ENCODE results near the gene RYR1.

GRCh38 chr19:38485541-38486285, 52.2 kb downstream of the RYR1 start:
- TF ChIP-seq CTCF (IDR thresholded peaks at IDR 0.05; ENCODE audit: poor library complexity): no peak
- no peak for TF ChIP-seq EZH2 (IDR thresholded peaks at IDR 0.05; ENCODE audit: borderline replicate concordance)
- no peak for TF ChIP-seq EZH2phosphoT487 (IDR thresholded peaks at IDR 0.05; ENCODE audit: low read depth, severe bottlenecking, unreplicated experiment)

Data from hepatocyte (in vitro differentiated cells).